ENCODE measurements around the gene HSD17B12. TPM values are rescaled to one million over a fixed set of nuclear protein-coding genes. Genes with fewer than 3 reads are reported as not detected.

The HSD17B12 gene
- total RNA-seq, 2 donors from 2014 or later, result 59.9 to 102 TPM

DNA sequence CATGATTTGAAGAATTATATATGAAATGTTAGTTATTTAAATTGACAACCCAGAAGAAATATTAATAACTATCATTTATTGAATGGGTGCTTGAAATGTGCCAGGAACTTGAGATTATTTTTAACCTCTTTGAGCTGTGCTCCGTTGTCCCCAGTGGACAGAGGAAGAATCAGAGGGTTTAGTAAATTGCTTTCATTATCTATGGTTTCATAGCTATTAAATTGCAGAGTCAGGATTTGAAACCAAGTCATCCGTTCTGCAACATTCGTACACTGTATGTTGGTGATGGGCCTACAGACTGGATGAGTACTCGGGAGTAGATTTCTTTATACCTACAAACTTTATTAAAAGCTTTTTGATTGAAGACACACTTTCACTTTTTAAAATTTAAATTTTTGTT lies 4.9 kb downstream of the HSD17B12 start:
- DNase-seq (ENCODE audit: low spot score), result no peak
- TF ChIP-seq POLR2AphosphoS5 (IDR thresholded peaks at IDR 0.05), result no peak
- TF ChIP-seq POLR2A (IDR thresholded peaks at IDR 0.05), result no peak
- TF ChIP-seq, protein P1, sequence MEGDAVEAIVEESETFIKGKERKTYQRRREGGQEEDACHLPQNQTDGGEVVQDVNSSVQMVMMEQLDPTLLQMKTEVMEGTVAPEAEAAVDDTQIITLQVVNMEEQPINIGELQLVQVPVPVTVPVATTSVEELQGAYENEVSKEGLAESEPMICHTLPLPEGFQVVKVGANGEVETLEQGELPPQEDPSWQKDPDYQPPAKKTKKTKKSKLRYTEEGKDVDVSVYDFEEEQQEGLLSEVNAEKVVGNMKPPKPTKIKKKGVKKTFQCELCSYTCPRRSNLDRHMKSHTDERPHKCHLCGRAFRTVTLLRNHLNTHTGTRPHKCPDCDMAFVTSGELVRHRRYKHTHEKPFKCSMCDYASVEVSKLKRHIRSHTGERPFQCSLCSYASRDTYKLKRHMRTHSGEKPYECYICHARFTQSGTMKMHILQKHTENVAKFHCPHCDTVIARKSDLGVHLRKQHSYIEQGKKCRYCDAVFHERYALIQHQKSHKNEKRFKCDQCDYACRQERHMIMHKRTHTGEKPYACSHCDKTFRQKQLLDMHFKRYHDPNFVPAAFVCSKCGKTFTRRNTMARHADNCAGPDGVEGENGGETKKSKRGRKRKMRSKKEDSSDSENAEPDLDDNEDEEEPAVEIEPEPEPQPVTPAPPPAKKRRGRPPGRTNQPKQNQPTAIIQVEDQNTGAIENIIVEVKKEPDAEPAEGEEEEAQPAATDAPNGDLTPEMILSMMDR (IDR thresholded peaks at IDR 0.05), result no peak
- 80% methylated on average over 4 of the region's 4 CpGs for WGBS

DNA sequence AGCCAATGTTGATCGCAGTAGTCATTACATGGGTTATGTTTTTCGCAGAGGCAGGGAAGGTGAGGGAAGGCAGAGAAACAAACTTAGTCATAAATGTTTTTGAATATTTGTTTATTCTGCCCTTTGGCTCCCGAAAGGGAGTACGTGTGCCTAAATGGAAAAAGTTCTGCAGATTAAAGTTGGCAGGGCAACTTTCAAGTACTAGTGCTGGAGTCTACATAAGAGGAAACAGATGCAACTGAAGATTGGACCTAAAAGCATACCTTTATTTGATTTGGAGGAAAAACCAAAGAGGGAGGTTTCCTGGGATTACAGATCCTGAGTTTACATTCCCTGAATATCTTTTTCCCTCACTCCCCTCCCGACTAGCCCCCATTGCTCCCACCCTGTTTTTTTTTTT lies 5.7 kb downstream of the HSD17B12 start:
- Histone ChIP-seq H3K36me3 (no peaks in the 10 kb centered on the region), H3K9me3 (no peaks in the 10 kb centered on the region), H3K4me3 (no peak overlapping the region), H3K27me3 (replicated peaks; ENCODE audit: insufficient read depth) (no peaks in the 10 kb centered on the region), H3K27ac (no peak overlapping the region), H3K4me1 (replicated peaks) (no peaks in the 10 kb centered on the region)
- no peak for DNase-seq (ENCODE audit: low spot score)
- TF ChIP-seq POLR2A (IDR thresholded peaks at IDR 0.05), result no peak
- TF ChIP-seq, protein P1 (IDR thresholded peaks at IDR 0.05), result no peak
- no peak for TF ChIP-seq POLR2AphosphoS5 (IDR thresholded peaks at IDR 0.05)
- intact Hi-C loops (cut with DNase I), result no loop called here
- 81% methylated on average over 5 of the region's 5 CpGs for WGBS

More for the DNA sequence above, 4.9 kb downstream of the HSD17B12 start:
- Histone ChIP-seq H3K27ac (no peak overlapping the region), H3K4me1 (replicated peaks) (no peaks in the 10 kb centered on the region), H3K36me3 (no peaks in the 10 kb centered on the region), H3K4me3 (no peak overlapping the region), H3K27me3 (replicated peaks; ENCODE audit: insufficient read depth) (no peaks in the 10 kb centered on the region), H3K9me3 (no peaks in the 10 kb centered on the region)
- intact Hi-C loops (cut with DNase I), result no loop called here

DNA sequence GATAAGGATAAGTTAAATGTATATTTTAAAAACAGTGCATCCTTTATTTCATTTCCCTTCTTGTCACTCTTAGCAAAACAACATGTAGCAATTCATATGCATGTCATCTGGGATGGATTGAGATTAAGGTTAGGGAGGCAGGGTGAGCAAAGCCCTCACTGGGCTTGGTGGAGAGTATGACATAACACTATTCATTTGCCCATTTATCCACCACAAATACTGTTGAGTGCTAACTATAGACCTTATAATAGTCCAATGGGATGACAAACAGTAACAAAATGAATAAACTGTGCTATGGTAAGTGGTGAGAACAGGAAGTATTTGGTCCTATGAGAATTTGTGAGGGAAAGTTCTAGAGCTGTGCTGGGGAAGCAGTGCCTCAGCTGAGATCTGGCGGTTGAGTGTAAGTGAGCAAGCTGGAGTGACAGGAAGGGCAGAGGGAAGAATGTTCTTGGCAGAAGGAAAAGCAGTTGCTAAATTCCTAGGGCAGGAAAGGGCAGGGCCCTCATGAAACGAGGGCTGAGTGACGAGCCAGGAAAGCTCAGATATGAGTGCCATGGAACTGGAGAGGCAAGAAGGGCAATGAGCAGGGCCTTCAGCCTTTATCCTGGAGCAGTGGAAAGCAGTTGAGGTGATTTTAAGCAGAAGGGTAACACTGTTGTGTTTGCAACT lies 6.7 kb downstream of the HSD17B12 start:
- Histone ChIP-seq H3K4me3 (no peak overlapping the region), H3K36me3 (no peaks in the 10 kb centered on the region), H3K4me1 (replicated peaks) (no peaks in the 10 kb centered on the region), H3K27ac (no peak overlapping the region), H3K9me3 (no peaks in the 10 kb centered on the region), H3K27me3 (replicated peaks; ENCODE audit: insufficient read depth) (no peaks in the 10 kb centered on the region)
- DNase-seq (ENCODE audit: low spot score), result no peak
- no peak for TF ChIP-seq POLR2AphosphoS5 (IDR thresholded peaks at IDR 0.05)
- no peak for TF ChIP-seq POLR2A (IDR thresholded peaks at IDR 0.05)
- TF ChIP-seq, protein P1 (IDR thresholded peaks at IDR 0.05), result no peak
- 64% methylated on average over 3 of the region's 3 CpGs for WGBS
- intact Hi-C loops (cut with DNase I), result no loop called here

DNA sequence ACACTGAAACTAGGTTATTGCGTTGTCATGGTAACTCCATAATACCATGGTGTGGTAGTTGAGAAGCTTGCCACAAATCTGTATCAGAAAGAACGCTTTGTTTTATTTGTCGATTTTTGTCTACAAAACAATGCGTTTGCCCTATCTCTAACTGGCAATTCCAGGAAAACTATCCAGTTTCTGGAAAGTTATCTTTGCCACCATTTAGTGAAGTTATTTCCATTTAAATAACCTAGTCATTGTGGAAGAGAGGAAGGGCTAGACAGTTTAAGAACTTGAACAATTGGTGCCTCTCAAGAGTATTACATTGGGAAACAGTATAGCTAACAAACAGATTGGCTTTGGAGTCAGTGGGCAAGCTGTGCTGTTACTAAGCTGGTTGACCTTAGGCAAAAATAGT lies 7.9 kb downstream of the HSD17B12 start:
- H3K36me3 ChIP-seq, result no peaks in the 10 kb centered on the region
- no peak overlapping the region for H3K4me3 ChIP-seq
- no peak for DNase-seq (ENCODE audit: low spot score)
- WGBS, result 75% methylated on average over 4 of the region's 4 CpGs
- no peaks in the 10 kb centered on the region for H3K4me1 ChIP-seq (replicated peaks)
- H3K27me3 ChIP-seq (replicated peaks; ENCODE audit: insufficient read depth), result no peaks in the 10 kb centered on the region
- intact Hi-C loops (cut with DNase I), result no loop called here
- no peak for TF ChIP-seq POLR2AphosphoS5 (IDR thresholded peaks at IDR 0.05)
- no peak for TF ChIP-seq POLR2A (IDR thresholded peaks at IDR 0.05)
- TF ChIP-seq, protein P1 (IDR thresholded peaks at IDR 0.05), result no peak
- no peaks in the 10 kb centered on the region for H3K9me3 ChIP-seq
- H3K27ac ChIP-seq, result no peak overlapping the region

DNA sequence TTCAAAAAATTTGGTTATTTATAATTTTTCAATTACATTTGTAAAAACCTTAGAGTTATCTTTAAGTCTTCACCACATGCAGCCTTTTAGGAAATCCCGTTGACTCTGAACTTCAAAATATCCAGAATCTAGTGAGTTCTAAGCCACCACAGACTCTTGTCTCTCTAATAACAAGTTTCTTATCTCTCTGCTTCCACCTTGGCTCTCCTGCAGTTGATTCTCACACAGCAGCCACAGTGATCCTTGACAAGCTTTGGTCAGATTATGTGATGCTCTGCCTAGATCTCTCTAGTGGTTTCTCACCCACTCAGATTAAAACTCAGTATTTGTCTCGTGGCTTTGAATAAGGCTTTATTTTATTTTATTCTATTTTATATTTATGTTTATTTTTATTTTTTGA lies 8.6 kb downstream of the HSD17B12 start:
- H3K4me3 ChIP-seq, result no peak overlapping the region
- H3K27ac ChIP-seq, result no peak overlapping the region
- no peak for DNase-seq (ENCODE audit: low spot score)
- no peaks in the 10 kb centered on the region for H3K27me3 ChIP-seq (replicated peaks; ENCODE audit: insufficient read depth)
- no peaks in the 10 kb centered on the region for H3K36me3 ChIP-seq
- H3K4me1 ChIP-seq (replicated peaks), result no peaks in the 10 kb centered on the region
- H3K9me3 ChIP-seq, result no peaks in the 10 kb centered on the region
- intact Hi-C loops (cut with DNase I), result no loop called here
- TF ChIP-seq POLR2AphosphoS5 (IDR thresholded peaks at IDR 0.05) (no peak), POLR2A (IDR thresholded peaks at IDR 0.05) (no peak)
- TF ChIP-seq, protein P1 (IDR thresholded peaks at IDR 0.05), result no peak
- 93% methylated on average over 2 of the region's 2 CpGs for WGBS

Data from prostate gland (tissue), 2 donors.